Aorta (tissue), 5 donors: Measurements from ENCODE around the gene TNRC18. TPM values are rescaled to one million over a fixed set of nuclear protein-coding genes. Genes with fewer than 3 reads are reported as not detected.

Source experiments
- ATAC-seq: fragments of 200-7000 bp; cut with Tn5 transposase; one replicate; pipeline ENCODE4 v1.9.1; 2022; ENCODE audit warnings: moderate library complexity; ENCODE audit not compliant: low FRiP score
- DNase-seq, 2 donors: peaks; one replicate each; pipeline ENCODE4 v3.0.0-alpha.2; 2020
- H3K27ac ChIP-seq, 2 donors: one replicate each; pipeline ENCODE4 v1.5.1; 2013; ENCODE audit warnings: low read length in 2 of 2, mild to moderate bottlenecking in 2 of 2, moderate library complexity in 2 of 2, control low read depth in 1 of 2, inconsistent platforms in 1 of 2, low read depth in 1 of 2
- H3K27me3 ChIP-seq, 2 donors: one replicate each; pipeline ENCODE4 v1.6.1; 2013; ENCODE audit warnings: control low read depth in 1 of 2, low read length in 1 of 2, mild to moderate bottlenecking in 1 of 2, moderate library complexity in 1 of 2; ENCODE audit not compliant: insufficient read depth in 2 of 2, control insufficient read depth in 1 of 2
- H3K36me3 ChIP-seq, 2 donors: one replicate each; pipeline ENCODE4 v1.6.1; 2013; ENCODE audit warnings: control low read depth in 1 of 2, low read length in 1 of 2, mild to moderate bottlenecking in 1 of 2; ENCODE audit not compliant: insufficient read depth in 2 of 2, control insufficient read depth in 1 of 2
- H3K4me1 ChIP-seq, 2 donors: one replicate each; pipeline ENCODE4 v1.6.1; 2013; ENCODE audit warnings: low read length in 2 of 2, control low read depth in 1 of 2, mild to moderate bottlenecking in 1 of 2, moderate library complexity in 1 of 2; ENCODE audit not compliant: insufficient read depth in 2 of 2, control insufficient read depth in 1 of 2
- H3K4me3 ChIP-seq, 2 donors: one replicate each; pipeline ENCODE4 v1.5.1; 2013; ENCODE audit warnings: low read length in 2 of 2, control low read depth in 1 of 2, mild to moderate bottlenecking in 1 of 2
- H3K9me3 ChIP-seq: one replicate; pipeline ENCODE4 v1.6.1; 2013; ENCODE audit warnings: mild to moderate bottlenecking, low read length; ENCODE audit not compliant: control insufficient read depth
- WGBS, 2 donors: extraction: QIAGEN DNeasy Blood & Tissue Kit; methylation state at CpG; one replicate each; pipeline ENCODE4 v1.1.7; 2013; 5-methylcytosine and 5-hydroxymethylcytosine counted together
- intact Hi-C, 2 donors: fragments of 100-400 bp; cut with DNase I; formaldehyde crosslinking; loops; one replicate each; pipeline versions ENCODE4 v1.14.2 to v1.15.0; 2022
- polyA plus RNA-seq, 2 donors: library from polyadenylated mRNA; stranded (reverse); fragments of 200-250 nt; gene quantifications; one replicate each; pipeline ENCODE4 v1.2.3, GENCODE V29; 2013
- total RNA-seq, 2 donors: library from RNA; stranded (reverse); fragmentation: NEBNext Ultra II Directional; extraction: Animal tissue kit (Norgen Biotek cat#: 25700); gene quantifications; one replicate each; pipeline ENCODE4 v1.2.1, GENCODE V29; 2021
- donor health status: healthy with polysubstance abuse.
- donor health status: Bipolar disorder and iron deficiency.
- donor health status: DM: no; HTN: no; CAD: no.
- donor health status: DM: no; HTN: no; CAD: no.
- donor health status: DM: yes; HTN: yes; CAD: no.

The TNRC18 gene
- total and polyA plus RNA-seq, 4 donors: 41.8 to 132 (median 78.2) TPM

GRCh38 chr7:5425507-5426225 lies 2.0 kb upstream of the TNRC18 start:
- 0 to 1% methylated on average over 37 to 38 of the region's 38 CpGs for WGBS, 2 donors
- Histone ChIP-seq H3K36me3 (no peaks in the 10 kb centered on the region), H3K4me3 (peak overlapping the region; percentile 70 to 99), H3K27me3 (no peaks in the 10 kb centered on the region), H3K9me3 (no peaks in the 10 kb centered on the region), H3K4me1 (no peaks in the 10 kb centered on the region), H3K27ac (peak overlapping the region; percentile 70 to 95)
- ATAC-seq (peak; percentile 5), DNase-seq (peak; percentile 81 to 84)
- intact Hi-C loops: no loop called here

DNA sequence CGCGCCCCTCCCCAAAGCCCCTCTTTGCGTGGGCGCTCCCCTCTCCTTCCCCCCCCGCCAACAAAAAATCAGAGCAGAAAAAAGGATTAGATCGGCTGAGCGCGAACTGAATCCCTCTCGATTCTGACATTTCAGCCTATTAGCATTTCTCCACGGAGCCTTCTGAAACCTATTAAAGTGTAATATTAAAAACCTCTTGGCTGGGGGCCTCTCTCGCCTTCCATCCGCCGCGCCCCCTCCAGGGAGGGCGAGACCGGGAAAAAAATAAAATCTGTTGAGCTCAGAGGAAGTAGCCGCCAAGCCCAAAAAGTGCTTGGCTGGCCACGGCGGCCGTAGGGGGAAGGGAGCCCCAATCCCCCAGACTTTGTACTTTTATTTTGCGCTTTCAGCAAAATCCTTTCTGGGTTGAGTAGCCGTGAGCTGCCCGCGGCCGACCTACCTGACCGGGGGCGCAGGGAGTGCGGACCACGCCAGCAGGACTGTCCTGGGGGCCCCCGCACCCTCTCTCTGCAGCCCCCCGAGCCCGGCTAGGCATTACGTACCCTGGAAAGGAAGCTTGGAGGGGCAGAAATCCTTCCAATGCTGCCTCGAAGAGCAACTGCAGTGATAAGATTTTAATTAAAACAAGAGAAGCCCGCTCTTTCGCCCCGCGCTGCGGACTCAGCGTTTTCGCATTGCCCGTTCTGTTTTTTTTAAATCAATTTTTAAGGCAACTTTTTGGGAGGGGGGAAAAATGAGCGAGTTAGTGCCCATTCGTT lies 1.3 kb upstream of the TNRC18 start:
- H3K36me3 ChIP-seq: no peaks in the 10 kb centered on the region
- no peaks in the 10 kb centered on the region for H3K27me3 ChIP-seq
- intact Hi-C loops: loop anchor here in 1 of 2 donors (5.0 kb wide), 1 partner anchor 267 kb away; no protein-coding TSS in a partner anchor
- 0 to 1% methylated on average over 44 of the region's 44 CpGs for WGBS, 2 donors
- H3K4me3 ChIP-seq: peak overlapping the region; percentile 70 to 99
- peak; percentile 19 for ATAC-seq
- H3K9me3 ChIP-seq: no peaks in the 10 kb centered on the region
- peak overlapping the region; percentile 94 to 95 for H3K27ac ChIP-seq
- no peaks in the 10 kb centered on the region for H3K4me1 ChIP-seq
- DNase-seq: peak; percentile 80 to 85

DNA sequence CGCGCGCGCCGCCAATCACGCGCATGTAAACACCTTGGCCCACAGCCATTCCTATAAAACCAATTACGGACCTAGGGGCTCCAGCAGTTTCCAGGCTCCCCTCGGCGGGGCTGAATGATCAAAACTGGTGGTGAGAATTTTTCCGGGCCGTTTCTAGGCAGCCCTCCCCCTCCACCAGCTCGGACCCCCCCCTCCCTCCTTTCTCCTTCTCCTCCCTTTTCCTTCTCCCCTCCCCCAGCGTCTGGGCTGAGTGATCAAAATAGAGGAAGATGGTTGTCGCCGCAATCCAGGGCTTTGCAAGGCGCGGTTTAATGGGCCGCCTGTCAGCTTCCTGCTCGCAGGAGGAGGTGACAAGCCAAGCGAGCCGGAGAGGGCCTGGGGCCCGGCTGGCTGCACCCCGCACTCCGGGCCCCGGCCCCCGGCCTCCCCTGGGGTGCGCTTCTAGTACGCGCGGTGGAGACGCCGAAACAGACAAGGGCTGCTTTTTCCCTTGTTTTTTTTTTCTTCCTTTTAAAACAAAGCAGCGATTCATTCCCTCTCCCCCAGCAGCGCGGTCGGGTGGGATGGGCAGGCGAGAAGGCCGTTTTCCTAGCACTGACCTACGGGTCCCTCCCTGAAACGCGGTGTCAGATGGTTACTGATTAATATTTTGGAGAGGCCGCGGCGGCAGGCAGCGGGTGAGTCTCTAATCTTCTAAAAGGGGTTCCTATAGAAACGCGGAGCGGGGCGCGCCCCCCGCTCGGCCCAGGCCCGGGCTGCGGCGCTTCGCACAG lies 528 bp upstream of the TNRC18 start:
- WGBS, 2 donors: 0% methylated on average over 57 of the region's 57 CpGs
- Histone ChIP-seq H3K9me3 (no peaks in the 10 kb centered on the region), H3K4me1 (no peaks in the 10 kb centered on the region), H3K27me3 (no peaks in the 10 kb centered on the region), H3K27ac (peak overlapping the region; percentile 94 to 95), H3K4me3 (peak overlapping the region; percentile 70 to 99), H3K36me3 (no peaks in the 10 kb centered on the region)
- intact Hi-C loops: loop anchor here in 1 of 2 donors (5.0 kb wide), 1 partner anchor 268 kb away; no protein-coding TSS in a partner anchor
- DNase-seq (peak; percentile 96), ATAC-seq (peak; percentile 51)

- Histone ChIP-seq H3K4me3 (peak overlapping the region; percentile 91 to 93), H3K27me3 (no peaks in the 10 kb centered on the region), H3K36me3 (no peaks in the 10 kb centered on the region), H3K9me3 (no peaks in the 10 kb centered on the region), H3K4me1 (no peaks in the 10 kb centered on the region), H3K27ac (peak overlapping the region; percentile 79 to 99)
- intact Hi-C loops: loop anchor here in 1 of 2 donors (5.0 kb wide), 1 partner anchor 270 kb away; no protein-coding TSS in a partner anchor
- DNase-seq (peak in 1 of 2 donors; percentile 83), ATAC-seq (no peak)
- 1% methylated on average over 56 of the region's 56 CpGs for WGBS, 2 donors
Observed at GRCh38 chr7:5422396-5423305, 983 bp downstream of the TNRC18 start.

- peak overlapping the region; percentile 77 to 99 for H3K27ac ChIP-seq
- H3K36me3 ChIP-seq: no peaks in the 10 kb centered on the region
- no peaks in the 10 kb centered on the region for H3K27me3 ChIP-seq
- ATAC-seq: no peak
- WGBS, 2 donors: 0% methylated on average over 42 of the region's 42 CpGs
- H3K9me3 ChIP-seq: no peaks in the 10 kb centered on the region
- intact Hi-C loops: loop anchor here in 1 of 2 donors (5.0 kb wide), 1 partner anchor 270 kb away; no protein-coding TSS in a partner anchor
- peak overlapping the region; percentile 91 to 93 for H3K4me3 ChIP-seq
- no peaks in the 10 kb centered on the region for H3K4me1 ChIP-seq
- peak; percentile 78 to 80 for DNase-seq
Observed at GRCh38 chr7:5421714-5422395, 1.8 kb downstream of the TNRC18 start.

- peak overlapping the region; percentile 91 to 93 for H3K4me3 ChIP-seq
- H3K27ac ChIP-seq: peak overlapping the region; percentile 77 to 99
- intact Hi-C loops: loop anchor here in 1 of 2 donors (5.0 kb wide), 1 partner anchor 271 kb away; no protein-coding TSS in a partner anchor
- no peaks in the 10 kb centered on the region for H3K4me1 ChIP-seq
- 0% methylated on average over 60 to 93 of the region's 93 CpGs for WGBS, 2 donors
- no peaks in the 10 kb centered on the region for H3K27me3 ChIP-seq
- H3K36me3 ChIP-seq: no peaks in the 10 kb centered on the region
- DNase-seq (peak in 1 of 2 donors; percentile 84), ATAC-seq (no peak)
- no peaks in the 10 kb centered on the region for H3K9me3 ChIP-seq
Observed at GRCh38 chr7:5420881-5421713, 2.5 kb downstream of the TNRC18 start.
